ENCODE measurements around the gene SRGAP3. TPM values are rescaled to one million over a fixed set of nuclear protein-coding genes. Genes with fewer than 3 reads are reported as not detected.

The SRGAP3 gene
- total RNA-seq, 4 donors from 2014 or later, result 14.7 to 58.9 (median 18.7) TPM

DNA sequence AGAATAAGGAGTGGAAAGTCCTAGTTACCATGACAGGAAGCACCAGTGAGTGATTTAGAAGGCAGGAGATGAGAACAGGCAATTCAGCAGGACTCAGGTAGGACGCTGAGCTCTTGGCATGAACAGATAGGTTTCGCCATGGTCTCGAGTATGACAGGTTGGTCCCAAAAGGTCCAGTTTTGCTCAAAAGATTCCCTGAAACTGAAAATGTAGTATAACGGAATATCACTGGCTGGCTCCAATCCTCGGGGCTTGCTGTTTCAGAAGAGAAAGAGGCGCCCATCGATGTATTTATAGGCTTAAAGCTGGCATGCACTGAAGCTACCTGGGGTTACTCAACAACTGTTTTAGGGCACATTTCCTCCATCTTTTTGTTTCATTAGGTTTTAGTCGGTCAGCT is 59.2 kb downstream of the SRGAP3 start:
- TF ChIP-seq POLR2A (IDR thresholded peaks at IDR 0.05) (no peak), CTCF (IDR thresholded peaks at IDR 0.05) (no peak)
- intact Hi-C loops (cut with DNase I), result no loop called here
- Histone ChIP-seq H3K27me3 (no peaks in the 10 kb centered on the region), H3K27ac (no peak overlapping the region), H3K4me3 (replicated peaks in 1 of 3) (no peak overlapping the region), H3K4me1 (peaks cover 0 to 5% of the 10 kb centered on the region in 2 donors), H3K9me3 (no peaks in the 10 kb centered on the region), H3K36me3 (no peaks in the 10 kb centered on the region)
- no peak for DNase-seq
- WGBS, 2 donors, result 88 to 95% methylated on average over 8 of the region's 8 CpGs

DNA sequence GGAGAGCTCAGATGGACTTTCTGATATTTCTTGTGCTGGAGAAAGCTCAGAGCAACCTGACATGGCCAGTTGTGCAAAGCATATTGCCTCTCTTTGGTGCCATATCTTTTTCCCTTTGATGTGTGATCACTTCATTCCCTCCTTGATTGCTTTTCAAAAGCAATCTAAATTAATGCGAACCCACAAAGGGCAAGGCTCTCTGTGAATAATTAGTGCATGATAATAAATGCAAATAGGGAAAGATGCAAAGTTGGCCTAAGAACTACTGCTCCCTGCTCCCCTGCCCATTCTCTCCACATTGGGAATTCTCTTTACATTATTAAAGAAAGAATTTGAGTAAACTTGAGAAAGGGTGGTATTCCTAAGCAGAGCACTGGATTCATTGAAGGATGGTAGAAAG is 60.9 kb downstream of the SRGAP3 start:
- H3K4me3 ChIP-seq (replicated peaks in 1 of 3), result no peak overlapping the region
- WGBS, 2 donors, result 100% methylated on average over 1 of the region's 1 CpG
- H3K27me3 ChIP-seq, result no peaks in the 10 kb centered on the region

GRCh38 chr3:9185701-9186100 is 63.7 kb downstream of the SRGAP3 start:
- peak; percentile 13 to 25 for DNase-seq
- Histone ChIP-seq H3K9me3 (no peaks in the 10 kb centered on the region), H3K27ac (no peak overlapping the region), H3K36me3 (no peaks in the 10 kb centered on the region), H3K4me3 (replicated peaks in 1 of 3) (no peak overlapping the region), H3K4me1 (no peaks in the 10 kb centered on the region), H3K27me3 (no peaks in the 10 kb centered on the region)
- TF ChIP-seq CTCF (IDR thresholded peaks at IDR 0.05), result no peak
- no peak for TF ChIP-seq POLR2A (IDR thresholded peaks at IDR 0.05)
- intact Hi-C loops (cut with DNase I), result no loop called here
- WGBS, 2 donors, result 64 to 75% methylated on average over 5 of the region's 5 CpGs

More for the DNA sequence above, 60.9 kb downstream of the SRGAP3 start:
- H3K4me1 ChIP-seq, result no peaks in the 10 kb centered on the region
- H3K9me3 ChIP-seq, result no peaks in the 10 kb centered on the region
- no peak for DNase-seq
- TF ChIP-seq CTCF (IDR thresholded peaks at IDR 0.05), result no peak
- TF ChIP-seq POLR2A (IDR thresholded peaks at IDR 0.05), result no peak
- H3K36me3 ChIP-seq, result no peaks in the 10 kb centered on the region
- intact Hi-C loops (cut with DNase I), result no loop called here
- H3K27ac ChIP-seq, result no peak overlapping the region

DNA sequence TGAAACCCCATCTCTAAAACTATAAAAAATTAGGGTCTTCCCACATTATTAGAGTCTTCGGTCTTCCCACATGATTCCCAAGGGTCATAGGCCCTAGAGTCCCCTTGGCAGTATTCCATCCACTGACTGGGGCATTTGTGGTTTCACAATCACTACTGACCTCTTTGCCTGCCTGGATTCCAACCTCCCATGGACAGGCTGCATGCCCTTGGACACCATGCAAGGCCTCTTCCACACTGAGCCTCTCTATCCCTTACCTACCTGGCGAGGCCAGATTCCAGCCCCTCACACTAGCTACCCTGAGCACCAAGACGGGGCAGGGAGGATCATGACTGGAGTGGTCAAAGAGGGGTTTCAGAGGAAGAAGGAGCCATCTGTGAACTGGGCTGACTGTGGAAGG is 64.4 kb downstream of the SRGAP3 start:
- no peaks in the 10 kb centered on the region for H3K9me3 ChIP-seq
- 95 to 99% methylated on average over 3 of the region's 3 CpGs for WGBS, 2 donors

GRCh38 chr3:9184461-9184835 is 65.0 kb downstream of the SRGAP3 start:
- intact Hi-C loops (cut with DNase I), result no loop called here
- no peak for TF ChIP-seq CTCF (IDR thresholded peaks at IDR 0.05)
- no peak for TF ChIP-seq POLR2A (IDR thresholded peaks at IDR 0.05)
- Histone ChIP-seq H3K27me3 (no peaks in the 10 kb centered on the region), H3K9me3 (no peaks in the 10 kb centered on the region), H3K4me3 (replicated peaks in 1 of 3) (no peak overlapping the region), H3K27ac (no peak overlapping the region), H3K36me3 (no peaks in the 10 kb centered on the region), H3K4me1 (no peaks in the 10 kb centered on the region)
- 88 to 95% methylated on average over 4 of the region's 4 CpGs for WGBS, 2 donors
- DNase-seq, result no peak

More for the DNA sequence above, 64.4 kb downstream of the SRGAP3 start:
- no peak overlapping the region for H3K27ac ChIP-seq
- no peak for DNase-seq
- H3K4me3 ChIP-seq (replicated peaks in 1 of 3), result no peak overlapping the region
- H3K36me3 ChIP-seq, result no peaks in the 10 kb centered on the region
- H3K27me3 ChIP-seq, result no peaks in the 10 kb centered on the region
- TF ChIP-seq POLR2A (IDR thresholded peaks at IDR 0.05), result no peak
- no peak for TF ChIP-seq CTCF (IDR thresholded peaks at IDR 0.05)
- H3K4me1 ChIP-seq, result no peaks in the 10 kb centered on the region
- intact Hi-C loops (cut with DNase I), result no loop called here
